Body of pancreas (tissue), 4 donors: ENCODE results near the gene BCO1. TPM values are rescaled to one million over a fixed set of nuclear protein-coding genes. Genes with fewer than 3 reads are reported as not detected.

Experiments
- ATAC-seq: fragments of 150-250 bp; one replicate; pipeline ENCODE4 v1.9.1; 2016
- DNase-seq, 4 donors: peaks; one replicate each; pipeline ENCODE4 v3.0.0-alpha.2; 2019
- H3K27ac ChIP-seq, 4 donors: fragments of 200-600 bp; sonication (generic); 1 replicate in 3 of 4; 2 replicates in 1 of 4; pipeline versions ENCODE4 v1.5.1 to v1.6.1; 2016 to 2019; ENCODE audit warnings: mild to moderate bottlenecking in 1 of 4, mixed read lengths in 1 of 4, moderate library complexity in 1 of 4
- H3K27me3 ChIP-seq, 2 donors: fragments of 200-600 bp; sonication (generic); one replicate each; pipeline ENCODE4 v1.6.0; 2016; ENCODE audit warnings: mild to moderate bottlenecking in 1 of 2
- H3K36me3 ChIP-seq, 2 donors: fragments of 200-600 bp; sonication (generic); replicated peaks in 1 of 2; 2 replicates each; pipeline ENCODE4 v1.5.1; 2016; ENCODE audit warnings: low read depth in 2 of 2; ENCODE audit not compliant: insufficient read depth in 1 of 2
- H3K4me1 ChIP-seq: fragments of 200-600 bp; sonication (generic); one replicate; pipeline ENCODE4 v1.6.0; 2016
- H3K4me3 ChIP-seq, 2 donors: fragments of 200-600 bp; sonication (generic); 1 replicate in 1 of 2; 2 replicates in 1 of 2; pipeline ENCODE4 v1.5.1; 2016 to 2019
- H3K9me3 ChIP-seq, 3 donors: fragments of 200-600 bp; sonication (generic); 1 replicate in 2 of 3; 2 replicates in 1 of 3; pipeline ENCODE4 v1.5.1; 2016
- POLR2A ChIP-seq, 3 donors: fragments of 450-650 bp; IDR thresholded peaks; one replicate each; pipeline ENCODE4 v1.6.1; 2016; ENCODE audit warnings: antibody characterized with exemption in 3 of 3, mild to moderate bottlenecking in 2 of 3
- WGBS, 2 donors: methylation state at CpG; one replicate each; pipeline ENCODE4 v1.1.5; 2017; 5-methylcytosine and 5-hydroxymethylcytosine counted together
- intact Hi-C: fragments of 100-400 bp; cut with DNase I; formaldehyde crosslinking; loops from one replicate; pipeline ENCODE4 v1.15.1; 2023
- total RNA-seq, 2 donors: library from RNA; depleted of rRNA; stranded (reverse); fragments of >200 nt; gene quantifications; one replicate each; pipeline ENCODE4 v1.1.0, GENCODE V29; 2016
- TF ChIP-seq, protein P1 (sequence below), 7 experiments: fragments of 450-650 bp in 4 of 7; fragments of 200-600 bp in 3 of 7; sonication (generic) in 3 of 7; IDR thresholded peaks; one replicate each; pipeline ENCODE4 v1.5.1; 2016 to 2019; ENCODE audit warnings: antibody characterized with exemption in 7 of 7

Gene BCO1
- total RNA-seq, 2 donors from 2014 or later, result not detected

DNA sequence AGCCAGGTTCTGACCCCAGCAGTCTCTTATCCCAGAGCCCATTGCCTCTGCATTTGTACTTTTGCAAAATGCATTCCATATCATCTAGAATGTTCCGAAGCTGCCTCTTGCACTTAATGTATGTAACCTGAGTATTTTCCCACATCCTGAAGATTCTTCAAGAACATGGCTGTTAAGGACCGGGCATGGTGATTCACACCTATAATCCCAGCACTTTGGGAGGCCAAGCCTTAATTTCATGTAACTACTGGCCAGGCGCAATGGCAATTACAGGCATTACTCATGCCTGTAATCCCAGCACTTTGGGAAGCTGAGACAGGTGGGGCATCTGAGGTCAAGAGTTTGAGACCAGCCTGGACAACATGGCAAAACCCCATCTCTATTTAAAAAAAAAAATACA lies 44.6 kb downstream of the BCO1 start:
- ATAC-seq, result no peak
- H3K4me1 ChIP-seq, result no peaks in the 10 kb centered on the region
- intact Hi-C loops, result no loop called here
- no peak for DNase-seq
- TF ChIP-seq, protein P1, sequence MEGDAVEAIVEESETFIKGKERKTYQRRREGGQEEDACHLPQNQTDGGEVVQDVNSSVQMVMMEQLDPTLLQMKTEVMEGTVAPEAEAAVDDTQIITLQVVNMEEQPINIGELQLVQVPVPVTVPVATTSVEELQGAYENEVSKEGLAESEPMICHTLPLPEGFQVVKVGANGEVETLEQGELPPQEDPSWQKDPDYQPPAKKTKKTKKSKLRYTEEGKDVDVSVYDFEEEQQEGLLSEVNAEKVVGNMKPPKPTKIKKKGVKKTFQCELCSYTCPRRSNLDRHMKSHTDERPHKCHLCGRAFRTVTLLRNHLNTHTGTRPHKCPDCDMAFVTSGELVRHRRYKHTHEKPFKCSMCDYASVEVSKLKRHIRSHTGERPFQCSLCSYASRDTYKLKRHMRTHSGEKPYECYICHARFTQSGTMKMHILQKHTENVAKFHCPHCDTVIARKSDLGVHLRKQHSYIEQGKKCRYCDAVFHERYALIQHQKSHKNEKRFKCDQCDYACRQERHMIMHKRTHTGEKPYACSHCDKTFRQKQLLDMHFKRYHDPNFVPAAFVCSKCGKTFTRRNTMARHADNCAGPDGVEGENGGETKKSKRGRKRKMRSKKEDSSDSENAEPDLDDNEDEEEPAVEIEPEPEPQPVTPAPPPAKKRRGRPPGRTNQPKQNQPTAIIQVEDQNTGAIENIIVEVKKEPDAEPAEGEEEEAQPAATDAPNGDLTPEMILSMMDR (IDR thresholded peaks at IDR 0.05), result no peak
- TF ChIP-seq POLR2A (IDR thresholded peaks at IDR 0.05), result no peak
- H3K27ac ChIP-seq, result no peak overlapping the region
- H3K27me3 ChIP-seq, result no peaks in the 10 kb centered on the region
- WGBS, 2 donors, result 82 to 100% methylated on average over 3 of the region's 3 CpGs
- H3K4me3 ChIP-seq, result no peak overlapping the region
- H3K9me3 ChIP-seq, result no peaks in the 10 kb centered on the region
- H3K36me3 ChIP-seq, result no peaks in the 10 kb centered on the region

DNA sequence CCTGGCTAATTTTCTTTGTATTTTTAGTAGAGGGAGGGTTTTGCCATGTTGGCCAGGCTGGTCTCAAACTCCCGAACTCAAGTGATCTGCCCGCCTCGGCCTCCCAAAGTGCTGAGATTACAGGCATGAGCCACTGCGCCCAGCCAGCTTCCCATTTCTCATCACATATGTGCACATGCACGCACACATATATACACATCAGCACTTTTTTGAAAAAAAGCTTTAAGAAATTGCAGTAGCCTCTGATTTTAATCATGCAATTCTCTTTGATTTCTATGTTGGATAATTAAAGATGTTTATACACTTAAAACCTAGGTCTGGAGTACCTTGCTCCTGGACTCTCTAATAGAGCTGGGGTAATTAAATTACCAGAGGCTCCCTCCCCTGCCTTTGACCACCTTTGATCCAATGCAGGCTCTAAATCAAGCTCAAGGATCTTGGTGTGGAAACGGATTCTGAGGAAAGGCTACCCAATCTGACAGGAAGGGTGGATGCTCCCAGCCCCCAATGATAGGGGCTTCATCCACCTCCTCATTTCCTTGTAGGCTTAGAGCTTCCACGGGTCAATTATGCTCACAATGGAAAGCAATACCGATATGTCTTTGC lies 46.6 kb downstream of the BCO1 start:
- DNase-seq (no peak), ATAC-seq (no peak)
- H3K4me1 ChIP-seq, result no peaks in the 10 kb centered on the region
- no peaks in the 10 kb centered on the region for H3K9me3 ChIP-seq
- H3K27me3 ChIP-seq, result no peaks in the 10 kb centered on the region
- H3K36me3 ChIP-seq, result no peaks in the 10 kb centered on the region
- TF ChIP-seq POLR2A (IDR thresholded peaks at IDR 0.05), result no peak
- TF ChIP-seq, protein P1 (IDR thresholded peaks at IDR 0.05), result no peak
- no peak overlapping the region for H3K4me3 ChIP-seq
- no peak overlapping the region for H3K27ac ChIP-seq
- WGBS, 2 donors, result 63 to 70% methylated on average over 8 of the region's 8 CpGs
- intact Hi-C loops, result no loop called here

DNA sequence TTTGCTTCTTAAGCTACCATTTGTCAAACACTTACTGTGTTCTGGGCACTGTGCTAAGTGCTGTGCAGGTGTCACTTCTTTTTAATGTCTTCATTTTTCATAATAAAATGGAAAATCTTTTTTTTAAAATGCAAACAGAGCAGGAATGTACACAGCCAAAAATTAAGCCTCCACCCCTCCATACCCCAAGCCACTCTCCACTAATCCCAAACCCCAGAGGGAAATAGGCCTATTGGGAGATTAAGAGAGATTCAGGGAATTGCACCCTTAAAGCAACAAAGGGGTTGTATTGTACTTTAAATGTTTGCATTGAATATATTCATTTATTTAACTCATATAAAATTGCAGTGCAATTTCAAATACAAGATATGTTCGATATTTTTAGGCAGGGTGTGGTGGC lies 47.7 kb downstream of the BCO1 start:
- H3K36me3 ChIP-seq, result no peaks in the 10 kb centered on the region

DNA sequence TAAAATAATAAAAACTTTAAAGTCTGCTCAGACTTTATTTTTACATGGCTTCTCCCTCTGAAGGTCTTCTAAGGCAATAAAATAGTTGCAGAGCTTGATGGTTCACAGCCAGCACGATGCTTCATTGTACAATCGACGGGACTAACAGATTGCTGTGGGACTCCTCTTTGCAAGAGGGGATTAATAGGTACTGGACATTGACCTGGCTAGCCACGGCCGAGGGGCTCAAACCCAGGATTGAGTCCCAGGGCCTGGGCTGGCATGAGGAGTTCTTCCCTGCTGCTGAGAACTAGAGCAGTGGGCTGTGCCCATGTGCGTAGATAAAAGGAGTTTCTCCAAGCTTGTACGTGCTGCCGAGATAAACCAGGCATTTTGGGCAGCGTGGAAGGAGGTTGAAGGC lies 52.6 kb downstream of the BCO1 start:
- H3K4me3 ChIP-seq, result no peak overlapping the region
- intact Hi-C loops, result no loop called here
- WGBS, 2 donors, result 78 to 84% methylated on average over 9 of the region's 9 CpGs
- H3K27ac ChIP-seq, result no peak overlapping the region
- ATAC-seq (no peak), DNase-seq (no peak)
- H3K36me3 ChIP-seq, result no peaks in the 10 kb centered on the region
- H3K9me3 ChIP-seq, result no peaks in the 10 kb centered on the region
- TF ChIP-seq, protein P1 (IDR thresholded peaks at IDR 0.05), result no peak
- no peak for TF ChIP-seq POLR2A (IDR thresholded peaks at IDR 0.05)
- no peaks in the 10 kb centered on the region for H3K4me1 ChIP-seq
- no peaks in the 10 kb centered on the region for H3K27me3 ChIP-seq

More for the DNA sequence above, 47.7 kb downstream of the BCO1 start:
- Histone ChIP-seq H3K4me1 (no peaks in the 10 kb centered on the region), H3K9me3 (no peaks in the 10 kb centered on the region), H3K27ac (no peak overlapping the region), H3K27me3 (no peaks in the 10 kb centered on the region), H3K4me3 (no peak overlapping the region)
- DNase-seq, result no peak
- 81 to 85% methylated on average over 1 of the region's 1 CpG for WGBS, 2 donors
- TF ChIP-seq POLR2A (IDR thresholded peaks at IDR 0.05), result no peak
- TF ChIP-seq, protein P1 (IDR thresholded peaks at IDR 0.05), result no peak
- ATAC-seq, result no peak
- intact Hi-C loops, result no loop called here

DNA sequence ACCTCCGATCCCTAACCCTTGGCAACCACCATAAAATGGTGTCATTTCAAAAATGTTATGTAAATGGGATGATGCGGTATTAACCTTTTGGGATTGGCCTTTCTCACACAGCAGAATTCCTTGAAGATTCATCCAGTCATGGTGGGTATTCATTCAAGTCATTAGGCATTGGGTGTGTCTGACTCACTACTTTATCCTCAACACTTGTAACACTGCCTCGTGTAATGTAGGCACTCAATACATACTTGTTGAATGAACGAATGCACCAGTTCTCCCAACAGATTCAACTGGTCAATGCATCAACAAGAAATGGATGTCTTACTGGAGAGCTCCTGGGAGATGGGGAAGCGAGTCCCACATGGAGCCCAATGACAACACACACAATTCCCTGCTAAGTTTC lies 54.4 kb downstream of the BCO1 start:
- no peak for ATAC-seq
- no peak overlapping the region for H3K27ac ChIP-seq
- no peak for DNase-seq
- TF ChIP-seq, protein P1 (IDR thresholded peaks at IDR 0.05), result no peak
- TF ChIP-seq POLR2A (IDR thresholded peaks at IDR 0.05), result no peak
- no peaks in the 10 kb centered on the region for H3K9me3 ChIP-seq
- H3K4me1 ChIP-seq, result no peaks in the 10 kb centered on the region
- no peak overlapping the region for H3K4me3 ChIP-seq
- intact Hi-C loops, result no loop called here
- no peaks in the 10 kb centered on the region for H3K27me3 ChIP-seq
- no peaks in the 10 kb centered on the region for H3K36me3 ChIP-seq
- WGBS, 2 donors, result 69 to 76% methylated on average over 5 of the region's 5 CpGs
